K562 (cell line): ENCODE results near the gene ACTL10. TPM values are rescaled to one million over a fixed set of nuclear protein-coding genes. Genes with fewer than 3 reads are reported as not detected.
A peak's percentile ranks its signal among the peaks of the same experiment; 100 is the strongest.

Experiments
- HDAC8 ChIP-seq: fragments of 450-650 bp; IDR thresholded peaks from 2 replicates; pipeline ENCODE4 v1.6.1; 2016; ENCODE audit warnings: mild to moderate bottlenecking, missing genetic modification characterization, moderate library complexity, missing compliant biosample characterization
- IFI16 ChIP-seq: fragments of 250-450 bp; sonication (Bioruptor Pico); IDR thresholded peaks from 2 replicates; pipeline ENCODE4 v2.1.2; 2022; ENCODE audit warnings: mild to moderate bottlenecking, inconsistent platforms
- KDM2B ChIP-seq: fragments of 250-450 bp; sonication (Bioruptor Pico); IDR thresholded peaks from 2 replicates; pipeline ENCODE4 v1.8.0; 2021; ENCODE audit warnings: mild to moderate bottlenecking, moderate library complexity
- MEIS2 ChIP-seq: fragments of 450-650 bp; IDR thresholded peaks from 2 replicates; pipeline ENCODE4 v1.6.1; 2014; ENCODE audit warnings: mild to moderate bottlenecking; ENCODE audit not compliant: partially characterized antibody
- NONO ChIP-seq, 2 experiments: fragments of 200-400 bp in 1 of 2; fragments of 450-650 bp in 1 of 2; formaldehyde crosslinking in 1 of 2; IDR thresholded peaks; 2 replicates each; pipeline ENCODE4 v1.6.1; 2017; ENCODE audit warnings: low read depth in 2 of 2, mild to moderate bottlenecking in 2 of 2, moderate library complexity in 2 of 2, low read length in 1 of 2
- NUFIP1 ChIP-seq: fragments of 450-650 bp; IDR thresholded peaks from 2 replicates; pipeline ENCODE4 v1.6.1; 2018; ENCODE audit not compliant: partially characterized antibody
- PCBP1 ChIP-seq: fragments of 200-400 bp; formaldehyde crosslinking; IDR thresholded peaks from 2 replicates; pipeline ENCODE4 v1.6.1; 2018; ENCODE audit warnings: mild to moderate bottlenecking, low read depth, low read length; ENCODE audit not compliant: poor library complexity, severe bottlenecking
- RNF2 ChIP-seq: sonication (generic); IDR thresholded peaks from 2 replicates; pipeline ENCODE4 v1.6.1; 2016
- SREBF2 ChIP-seq: sonication (generic); formaldehyde crosslinking; IDR thresholded peaks from 2 replicates; pipeline ENCODE4 v1.4.0; 2020; ENCODE audit warnings: mild to moderate bottlenecking, missing genetic modification reagents
- ZNF165 ChIP-seq: fragments of 250-450 bp; sonication (Bioruptor Pico); IDR thresholded peaks from 2 replicates; pipeline ENCODE4 v1.4.0; 2020; ENCODE audit warnings: borderline replicate concordance
- ZNF445 ChIP-seq: fragments of 250-450 bp; sonication (Bioruptor Pico); IDR thresholded peaks from 2 replicates; pipeline ENCODE4 v1.4.0; 2020; ENCODE audit warnings: low read depth, mild to moderate bottlenecking, moderate library complexity
- ZNF75A ChIP-seq: fragments of 450-650 bp; formaldehyde crosslinking; IDR thresholded peaks from 2 replicates; pipeline ENCODE4 v1.4.0; 2020; ENCODE audit warnings: mild to moderate bottlenecking
- polyA plus RNA-seq, 8 experiments: library from polyadenylated mRNA; depleted of rRNA in 4 of 8; stranded (reverse) in 5 of 8; unstranded in 3 of 8; fragments of >200 nt; fragmentation: Nextera tagmentation in 2 of 8; fragmentation: Illumina TruSeq in 1 of 8; extraction: Ambion mirVana in 2 of 8; extraction: Trizol in 1 of 8; gene quantifications; 2 replicates each; pipeline versions ENCODE4 v1.2.1 to v1.2.3, GENCODE V29; 2011 to 2014; ENCODE audit warnings: inconsistent platforms in 1 of 8, missing spikeins in 1 of 8
- total RNA-seq, 7 experiments: library from RNA; depleted of rRNA in 6 of 7; stranded (reverse); fragments of >200 nt in 6 of 7; fragmentation: Illumina TruSeq in 2 of 7; extraction: Trizol in 2 of 7; gene quantifications; 2 replicates each; pipeline versions ENCODE4 v1.2.1 to v1.2.3, GENCODE V29; 2011 to 2021; ENCODE audit warnings: low replicate concordance in 1 of 7
- TF ChIP-seq, protein P1 (sequence below): sonication (generic); formaldehyde crosslinking; IDR thresholded peaks from 2 replicates; pipeline ENCODE4 v1.5.0; 2020; ENCODE audit warnings: missing genetic modification reagents
- TF ChIP-seq, protein P2 (sequence below): fragments of 200-800 bp; sonication (Bioruptor generic); IDR thresholded peaks from 2 replicates; pipeline ENCODE4 v1.6.1; 2016; ENCODE audit warnings: missing genetic modification characterization, missing compliant biosample characterization
- TF ChIP-seq, protein P3 (sequence below): fragments of 250-450 bp; sonication (Bioruptor Pico); IDR thresholded peaks from 2 replicates; pipeline ENCODE4 v1.5.0; 2020; ENCODE audit warnings: mild to moderate bottlenecking
- TF ChIP-seq, protein P4 (sequence below): sonication (generic); formaldehyde crosslinking; IDR thresholded peaks from 2 replicates; pipeline ENCODE4 v1.8.0; 2022; ENCODE audit warnings: missing genetic modification reagents, mild to moderate bottlenecking, borderline replicate concordance
- TF ChIP-seq, protein P5 (sequence below): IDR thresholded peaks from 2 replicates; pipeline ENCODE4 v1.6.1; 2012; ENCODE audit warnings: low read depth, low read length, improper control_type of control experiment, borderline replicate concordance

ACTL10 gene
- total and polyA plus RNA-seq, 9 of the 15 experiments (the other 6 are each of a cell fraction or from before 2014, with no cell fraction given), result 0.07 to 0.14 TPM; not detected in 7

DNA sequence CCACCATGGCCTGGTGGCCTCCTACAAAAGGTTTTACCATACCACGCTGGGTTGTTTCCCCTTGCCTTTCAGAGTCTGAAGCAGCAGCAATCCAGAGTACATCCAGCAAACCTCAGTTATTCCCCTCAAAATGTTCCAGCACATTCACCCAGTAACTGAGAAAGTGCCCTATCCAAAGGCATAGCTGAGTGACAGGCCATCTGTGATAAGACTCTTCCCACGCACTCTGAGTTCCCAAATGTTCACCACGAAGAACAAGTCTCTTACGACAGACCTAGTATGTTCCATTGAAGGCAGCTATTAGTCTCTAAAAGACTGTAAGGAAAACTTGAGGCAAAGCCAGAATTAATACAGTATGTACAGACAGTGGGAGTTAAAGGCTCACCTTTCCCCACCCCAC is 36.2 kb upstream of the ACTL10 start (continued):
- TF ChIP-seq NONO (IDR thresholded peaks at IDR 0.05; ENCODE audit: low read depth in 2 of 2, low read length in 1 of 2) (no peak), MEIS2 (peak; percentile 90), SREBF2 (CRISPR knock-in tag) (no peak), PCBP1 (no peak), IFI16 (CRISPR knock-in tag) (no peak), KDM2B (no peak), RNF2 (no peak), ZNF75A (no peak), HDAC8 (tag) (no peak), ZNF445 (CRISPR knock-in tag) (no peak), NUFIP1 (no peak), ZNF165 (CRISPR knock-in tag) (no peak)
- TF ChIP-seq, protein P1, sequence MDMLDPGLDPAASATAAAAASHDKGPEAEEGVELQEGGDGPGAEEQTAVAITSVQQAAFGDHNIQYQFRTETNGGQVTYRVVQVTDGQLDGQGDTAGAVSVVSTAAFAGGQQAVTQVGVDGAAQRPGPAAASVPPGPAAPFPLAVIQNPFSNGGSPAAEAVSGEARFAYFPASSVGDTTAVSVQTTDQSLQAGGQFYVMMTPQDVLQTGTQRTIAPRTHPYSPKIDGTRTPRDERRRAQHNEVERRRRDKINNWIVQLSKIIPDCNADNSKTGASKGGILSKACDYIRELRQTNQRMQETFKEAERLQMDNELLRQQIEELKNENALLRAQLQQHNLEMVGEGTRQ (CRISPR knock-in tag), result no peak
- TF ChIP-seq, protein P2, sequence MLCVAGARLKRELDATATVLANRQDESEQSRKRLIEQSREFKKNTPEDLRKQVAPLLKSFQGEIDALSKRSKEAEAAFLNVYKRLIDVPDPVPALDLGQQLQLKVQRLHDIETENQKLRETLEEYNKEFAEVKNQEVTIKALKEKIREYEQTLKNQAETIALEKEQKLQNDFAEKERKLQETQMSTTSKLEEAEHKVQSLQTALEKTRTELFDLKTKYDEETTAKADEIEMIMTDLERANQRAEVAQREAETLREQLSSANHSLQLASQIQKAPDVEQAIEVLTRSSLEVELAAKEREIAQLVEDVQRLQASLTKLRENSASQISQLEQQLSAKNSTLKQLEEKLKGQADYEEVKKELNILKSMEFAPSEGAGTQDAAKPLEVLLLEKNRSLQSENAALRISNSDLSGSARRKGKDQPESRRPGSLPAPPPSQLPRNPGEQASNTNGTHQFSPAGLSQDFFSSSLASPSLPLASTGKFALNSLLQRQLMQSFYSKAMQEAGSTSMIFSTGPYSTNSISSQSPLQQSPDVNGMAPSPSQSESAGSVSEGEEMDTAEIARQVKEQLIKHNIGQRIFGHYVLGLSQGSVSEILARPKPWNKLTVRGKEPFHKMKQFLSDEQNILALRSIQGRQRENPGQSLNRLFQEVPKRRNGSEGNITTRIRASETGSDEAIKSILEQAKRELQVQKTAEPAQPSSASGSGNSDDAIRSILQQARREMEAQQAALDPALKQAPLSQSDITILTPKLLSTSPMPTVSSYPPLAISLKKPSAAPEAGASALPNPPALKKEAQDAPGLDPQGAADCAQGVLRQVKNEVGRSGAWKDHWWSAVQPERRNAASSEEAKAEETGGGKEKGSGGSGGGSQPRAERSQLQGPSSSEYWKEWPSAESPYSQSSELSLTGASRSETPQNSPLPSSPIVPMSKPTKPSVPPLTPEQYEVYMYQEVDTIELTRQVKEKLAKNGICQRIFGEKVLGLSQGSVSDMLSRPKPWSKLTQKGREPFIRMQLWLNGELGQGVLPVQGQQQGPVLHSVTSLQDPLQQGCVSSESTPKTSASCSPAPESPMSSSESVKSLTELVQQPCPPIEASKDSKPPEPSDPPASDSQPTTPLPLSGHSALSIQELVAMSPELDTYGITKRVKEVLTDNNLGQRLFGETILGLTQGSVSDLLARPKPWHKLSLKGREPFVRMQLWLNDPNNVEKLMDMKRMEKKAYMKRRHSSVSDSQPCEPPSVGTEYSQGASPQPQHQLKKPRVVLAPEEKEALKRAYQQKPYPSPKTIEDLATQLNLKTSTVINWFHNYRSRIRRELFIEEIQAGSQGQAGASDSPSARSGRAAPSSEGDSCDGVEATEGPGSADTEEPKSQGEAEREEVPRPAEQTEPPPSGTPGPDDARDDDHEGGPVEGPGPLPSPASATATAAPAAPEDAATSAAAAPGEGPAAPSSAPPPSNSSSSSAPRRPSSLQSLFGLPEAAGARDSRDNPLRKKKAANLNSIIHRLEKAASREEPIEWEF (CRISPR knock-in tag), result no peak
- TF ChIP-seq, protein P3, sequence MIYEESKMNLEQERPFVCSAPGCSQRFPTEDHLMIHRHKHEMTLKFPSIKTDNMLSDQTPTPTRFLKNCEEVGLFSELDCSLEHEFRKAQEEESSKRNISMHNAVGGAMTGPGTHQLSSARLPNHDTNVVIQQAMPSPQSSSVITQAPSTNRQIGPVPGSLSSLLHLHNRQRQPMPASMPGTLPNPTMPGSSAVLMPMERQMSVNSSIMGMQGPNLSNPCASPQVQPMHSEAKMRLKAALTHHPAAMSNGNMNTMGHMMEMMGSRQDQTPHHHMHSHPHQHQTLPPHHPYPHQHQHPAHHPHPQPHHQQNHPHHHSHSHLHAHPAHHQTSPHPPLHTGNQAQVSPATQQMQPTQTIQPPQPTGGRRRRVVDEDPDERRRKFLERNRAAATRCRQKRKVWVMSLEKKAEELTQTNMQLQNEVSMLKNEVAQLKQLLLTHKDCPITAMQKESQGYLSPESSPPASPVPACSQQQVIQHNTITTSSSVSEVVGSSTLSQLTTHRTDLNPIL (CRISPR knock-in tag), result no peak
- TF ChIP-seq, protein P4, sequence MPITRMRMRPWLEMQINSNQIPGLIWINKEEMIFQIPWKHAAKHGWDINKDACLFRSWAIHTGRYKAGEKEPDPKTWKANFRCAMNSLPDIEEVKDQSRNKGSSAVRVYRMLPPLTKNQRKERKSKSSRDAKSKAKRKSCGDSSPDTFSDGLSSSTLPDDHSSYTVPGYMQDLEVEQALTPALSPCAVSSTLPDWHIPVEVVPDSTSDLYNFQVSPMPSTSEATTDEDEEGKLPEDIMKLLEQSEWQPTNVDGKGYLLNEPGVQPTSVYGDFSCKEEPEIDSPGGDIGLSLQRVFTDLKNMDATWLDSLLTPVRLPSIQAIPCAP, result no peak
- TF ChIP-seq, protein P5, sequence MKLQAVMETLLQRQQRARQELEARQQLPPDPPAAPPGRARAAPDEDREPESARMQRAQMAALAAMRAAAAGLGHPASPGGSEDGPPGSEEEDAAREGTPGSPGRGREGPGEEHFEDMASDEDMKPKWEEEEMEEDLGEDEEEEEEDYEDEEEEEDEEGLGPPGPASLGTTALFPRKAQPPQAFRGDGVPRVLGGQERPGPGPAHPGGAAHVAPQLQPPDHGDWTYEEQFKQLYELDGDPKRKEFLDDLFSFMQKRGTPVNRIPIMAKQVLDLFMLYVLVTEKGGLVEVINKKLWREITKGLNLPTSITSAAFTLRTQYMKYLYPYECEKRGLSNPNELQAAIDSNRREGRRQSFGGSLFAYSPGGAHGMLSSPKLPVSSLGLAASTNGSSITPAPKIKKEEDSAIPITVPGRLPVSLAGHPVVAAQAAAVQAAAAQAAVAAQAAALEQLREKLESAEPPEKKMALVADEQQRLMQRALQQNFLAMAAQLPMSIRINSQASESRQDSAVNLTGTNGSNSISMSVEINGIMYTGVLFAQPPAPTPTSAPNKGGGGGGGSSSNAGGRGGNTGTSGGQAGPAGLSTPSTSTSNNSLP, result no peak
